Smooth muscle cell of bladder (primary cell): ENCODE results near the gene SIAH3. TPM values are rescaled to one million over a fixed set of nuclear protein-coding genes. Genes with fewer than 3 reads are reported as not detected.

Experiments used
- total RNA-seq: library from RNA; depleted of rRNA; stranded (reverse); fragments of >200 nt; gene quantifications from 2 replicates; pipeline ENCODE4 v1.2.3, GENCODE V29; 2014

SIAH3 gene
- not detected in 2 replicates for total RNA-seq

GRCh38 chr13:45851171-45851921 is at the start of gene SIAH3:
Gene SIAH3, minus strand, starts transcription at chr13:45851753. Its CDS starts 124 bp downstream, at chr13:45851629.

Other genes starting within 250 kb of the SIAH3 start
- gene ERICH6B, start 236.0 kb downstream of the SIAH3 start, total RNA-seq: not detected in 2 replicates
- not detected in 2 replicates for gene CBY2, start 149.4 kb downstream of the SIAH3 start, total RNA-seq
- 11.5 and 13.0 TPM in 2 replicates for gene ZC3H13, start 201.0 kb upstream of the SIAH3 start, total RNA-seq